ENCODE results near the gene KLRF2. TPM values are rescaled to one million over a fixed set of nuclear protein-coding genes. Genes with fewer than 3 reads are reported as not detected.

The KLRF2 gene
- polyA plus RNA-seq, 1 of the 3 experiments (the other 2 are of a cell fraction) = not detected

GRCh38 chr12:9880532-9881078 is 684 bp upstream of the KLRF2 start:
- Histone ChIP-seq H3K4me2 (no peak overlapping the region), H3K9me3 (no peaks in the 10 kb centered on the region), H3K79me2 (ENCODE audit: insufficient read depth) (no peaks in the 10 kb centered on the region), H3K9me2 (no peaks in the 10 kb centered on the region), H3K27me3 (ENCODE audit: insufficient read depth) (peaks cover 13% of the 10 kb centered on the region; the same call in 1 of the 2 replicates), H3K4me3 (ENCODE audit: low read depth in 2 of 2, low read length in 1 of 2) (no peak overlapping the region), H3F3A (replicated peaks; ENCODE audit: insufficient read depth) (no peaks in the 10 kb centered on the region), H3K9ac (no peak overlapping the region), H3K27ac (ENCODE audit: low read depth in 2 of 2, low read length in 1 of 2) (no peak overlapping the region), H3K36me3 (replicated peaks in 1 of 2; ENCODE audit: control insufficient read depth in 1 of 2, insufficient read depth in 2 of 2, low read length in 1 of 2) (no peaks in the 10 kb centered on the region), H3K4me1 (ENCODE audit: control insufficient read depth in 1 of 2, insufficient read depth in 2 of 2, low read depth in 1 of 2, low read length in 1 of 2) (no peaks in the 10 kb centered on the region), H2AFZ (ENCODE audit: low read depth) (no peak overlapping the region), H4K20me1 (ENCODE audit: insufficient read depth) (no peaks in the 10 kb centered on the region)
- CTCF ChIA-PET = no interaction called here
- POLR2A ChIA-PET = no interaction called here
- WGBS (ENCODE audit: low lambda C conversion rate) = 11% methylated on average over 4 of the region's 4 CpGs
- DNase-seq = no peak
- TF ChIP-seq JUND (IDR thresholded peaks at IDR 0.05) (no peak), TEAD4 (IDR thresholded peaks at IDR 0.05; ENCODE audit: borderline replicate concordance, insufficient read depth) (no peak), EP300 (IDR thresholded peaks at IDR 0.05; ENCODE audit: borderline replicate concordance in 1 of 2, low read depth in 1 of 2, low read length in 1 of 2) (no peak), RFX5 (IDR thresholded peaks at IDR 0.05; ENCODE audit: low read length) (no peak), SMC3 (IDR thresholded peaks at IDR 0.05; ENCODE audit: low read depth, low read length) (no peak)

GRCh38 chr12:9881988-9882387 is 699 bp downstream of the KLRF2 start:
- H3K4me2 ChIP-seq = no peak overlapping the region
- no peaks in the 10 kb centered on the region for H3K36me3 ChIP-seq (replicated peaks in 1 of 2; ENCODE audit: control insufficient read depth in 1 of 2, insufficient read depth in 2 of 2, low read length in 1 of 2)
- H3K9me2 ChIP-seq = no peaks in the 10 kb centered on the region
- no peaks in the 10 kb centered on the region for H3F3A ChIP-seq (replicated peaks; ENCODE audit: insufficient read depth)
- CTCF ChIA-PET = no interaction called here
- H3K9me3 ChIP-seq = no peaks in the 10 kb centered on the region
- no peak overlapping the region for H3K9ac ChIP-seq
- H3K27ac ChIP-seq (ENCODE audit: low read depth in 2 of 2, low read length in 1 of 2) = no peak overlapping the region
- DNase-seq = no peak
- TF ChIP-seq CTCF (IDR thresholded peaks at IDR 0.05) = no peak
- no peak for TF ChIP-seq TCF12 (IDR thresholded peaks at IDR 0.05)
- TF ChIP-seq, protein P1, sequence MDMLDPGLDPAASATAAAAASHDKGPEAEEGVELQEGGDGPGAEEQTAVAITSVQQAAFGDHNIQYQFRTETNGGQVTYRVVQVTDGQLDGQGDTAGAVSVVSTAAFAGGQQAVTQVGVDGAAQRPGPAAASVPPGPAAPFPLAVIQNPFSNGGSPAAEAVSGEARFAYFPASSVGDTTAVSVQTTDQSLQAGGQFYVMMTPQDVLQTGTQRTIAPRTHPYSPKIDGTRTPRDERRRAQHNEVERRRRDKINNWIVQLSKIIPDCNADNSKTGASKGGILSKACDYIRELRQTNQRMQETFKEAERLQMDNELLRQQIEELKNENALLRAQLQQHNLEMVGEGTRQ (IDR thresholded peaks at IDR 0.05; ENCODE audit: borderline replicate concordance, low read depth, low read length) = no peak
- no peak for TF ChIP-seq FOXJ3 (CRISPR knock-in tag; IDR thresholded peaks at IDR 0.05)
- no peak for TF ChIP-seq REST (IDR thresholded peaks at IDR 0.05; ENCODE audit: low read depth, low read length)
- no peak for TF ChIP-seq SIN3A (IDR thresholded peaks at IDR 0.05; ENCODE audit: borderline replicate concordance, low read depth, low read length)
- TF ChIP-seq NRF1 (IDR thresholded peaks at IDR 0.05; ENCODE audit: low read depth, low read length) = no peak
- no peak for TF ChIP-seq TEAD4 (IDR thresholded peaks at IDR 0.05; ENCODE audit: borderline replicate concordance, insufficient read depth)
- TF ChIP-seq RFX5 (IDR thresholded peaks at IDR 0.05; ENCODE audit: low read length) = no peak
- no peak for TF ChIP-seq FOSL2 (IDR thresholded peaks at IDR 0.05; ENCODE audit: borderline replicate concordance, low read depth)
- H4K20me1 ChIP-seq (ENCODE audit: insufficient read depth) = no peaks in the 10 kb centered on the region
- H2AFZ ChIP-seq (ENCODE audit: low read depth) = no peak overlapping the region
- H3K27me3 ChIP-seq (ENCODE audit: insufficient read depth) = peaks cover 13% of the 10 kb centered on the region; the same call in 1 of the 2 replicates
- 19% methylated on average over 5 of the region's 5 CpGs for WGBS (ENCODE audit: low lambda C conversion rate)
- no peaks in the 10 kb centered on the region for H3K79me2 ChIP-seq (ENCODE audit: insufficient read depth)
- no peak overlapping the region for H3K4me3 ChIP-seq (ENCODE audit: low read depth in 2 of 2, low read length in 1 of 2)
- POLR2A ChIA-PET = no interaction called here
- H3K4me1 ChIP-seq (ENCODE audit: control insufficient read depth in 1 of 2, insufficient read depth in 2 of 2, low read depth in 1 of 2, low read length in 1 of 2) = no peaks in the 10 kb centered on the region

All from SK-N-SH (cell line).